ENCODE measurements around the gene RALBP1.

DNA sequence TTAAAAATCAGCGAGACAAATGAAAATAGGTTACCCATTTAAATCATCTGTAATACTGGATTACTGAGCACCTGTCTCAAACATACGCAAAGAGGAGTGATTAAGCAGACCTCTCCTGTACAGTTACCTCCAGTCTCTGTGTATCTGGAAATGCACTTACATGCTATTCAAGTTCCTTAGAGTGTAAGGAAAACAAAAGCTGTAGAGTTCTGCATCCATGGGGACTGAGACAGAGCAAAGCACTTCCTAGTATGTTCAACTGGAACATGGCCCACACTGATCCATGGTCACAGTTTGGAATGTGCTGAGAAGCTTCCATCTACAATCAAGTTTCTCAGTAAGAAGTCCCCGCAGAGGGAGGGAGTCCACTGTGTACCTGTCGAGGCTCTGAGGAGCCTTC, 75.1 kb downstream of the RALBP1 start:
- no peak for TF ChIP-seq POLR2AphosphoS5 (IDR thresholded peaks at IDR 0.05; ENCODE audit: borderline replicate concordance, low read depth, low read length)
- no peak for TF ChIP-seq EZH2 (IDR thresholded peaks at IDR 0.05)
- TF ChIP-seq FOXP2 (optimal IDR thresholded peaks at IDR 0.05; ENCODE audit: control extremely low read depth, extremely low read length, insufficient read depth) = no peak

All from SK-N-MC (cell line).